Breast epithelium (tissue), 4 donors: ENCODE data around the gene BICC1. TPM values are rescaled to one million over a fixed set of nuclear protein-coding genes. Genes with fewer than 3 reads are reported as not detected.

Source experiments
- DNase-seq, 2 donors: peaks; one replicate each; pipeline ENCODE4 v3.0.0-alpha.2; 2019; ENCODE audit warnings: low spot score in 2 of 2
- H3K27ac ChIP-seq, 2 donors: fragments of 200-600 bp; sonication (generic) in 1 of 2; one replicate each; pipeline ENCODE4 v1.5.1; 2016 to 2019; ENCODE audit warnings: mild to moderate bottlenecking in 1 of 2
- H3K27me3 ChIP-seq, 2 donors: fragments of 200-600 bp; sonication (generic) in 1 of 2; one replicate each; pipeline versions ENCODE4 v1.5.1 to v1.6.0; 2017 to 2019; ENCODE audit warnings: control low read depth in 1 of 2, mild to moderate bottlenecking in 1 of 2
- H3K36me3 ChIP-seq: fragments of 200-600 bp; one replicate; pipeline ENCODE4 v1.5.1; 2019
- H3K4me1 ChIP-seq, 2 donors: fragments of 200-600 bp; sonication (generic); one replicate each; pipeline ENCODE4 v1.5.1; 2016 to 2019; ENCODE audit warnings: control low read depth in 1 of 2
- H3K4me3 ChIP-seq, 3 donors: fragments of 200-600 bp; sonication (generic); 1 replicate in 2 of 3; 2 replicates in 1 of 3; pipeline ENCODE4 v1.5.1; 2016 to 2019; ENCODE audit warnings: mild to moderate bottlenecking in 3 of 3, moderate library complexity in 2 of 3
- H3K9me3 ChIP-seq, 2 donors: fragments of 200-600 bp; sonication (generic) in 1 of 2; one replicate each; pipeline ENCODE4 v1.5.1; 2016 to 2019; ENCODE audit warnings: control low read depth in 1 of 2
- CTCF ChIP-seq, 3 donors: fragments of 450-650 bp; IDR thresholded peaks; one replicate each; pipeline ENCODE4 v1.5.1; 2016 to 2017; ENCODE audit warnings: antibody characterized with exemption in 3 of 3, mild to moderate bottlenecking in 3 of 3, moderate library complexity in 3 of 3
- POLR2A ChIP-seq: fragments of 450-650 bp; IDR thresholded peaks from one replicate; pipeline ENCODE4 v1.6.1; 2016; ENCODE audit warnings: antibody characterized with exemption, mild to moderate bottlenecking, moderate library complexity
- POLR2AphosphoS5 ChIP-seq, 3 donors: sonication (generic); formaldehyde crosslinking; IDR thresholded peaks; one replicate each; pipeline ENCODE4 v1.6.1; 2017; ENCODE audit warnings: antibody characterized with exemption in 3 of 3
- intact Hi-C: fragments of 100-400 bp; cut with DNase I; formaldehyde crosslinking; loops from one replicate; pipeline ENCODE4 v1.15.1; 2023; ENCODE audit warnings: low total_unique reads
- total RNA-seq, 3 donors: library from RNA; depleted of rRNA; stranded (reverse); fragments of >200 nt; gene quantifications; one replicate each; pipeline ENCODE4 v1.1.0, GENCODE V29; 2016

Gene BICC1
- total RNA-seq, 3 donors from 2014 or later, result 24.3 to 35.5 (median 26.2) TPM

GRCh38 chr10:58734116-58734515, 221.4 kb downstream of the BICC1 start:
- no peak for DNase-seq
- intact Hi-C loops, result no loop called here
- Histone ChIP-seq H3K4me1 (no peaks in the 10 kb centered on the region), H3K27me3 (no peaks in the 10 kb centered on the region), H3K27ac (no peak overlapping the region), H3K4me3 (no peak overlapping the region), H3K36me3 (no peaks in the 10 kb centered on the region), H3K9me3 (peaks cover 3 to 7% of the 10 kb centered on the region in 2 donors)
- TF ChIP-seq POLR2A (no peak), POLR2AphosphoS5 (IDR thresholded peaks at IDR 0.05) (no peak), CTCF (IDR thresholded peaks at IDR 0.05) (no peak)

- Histone ChIP-seq H3K27me3 (no peaks in the 10 kb centered on the region), H3K4me1 (no peaks in the 10 kb centered on the region), H3K27ac (no peak overlapping the region), H3K9me3 (peaks cover 0 to 7% of the 10 kb centered on the region in 2 donors), H3K4me3 (no peak overlapping the region), H3K36me3 (no peaks in the 10 kb centered on the region)
- TF ChIP-seq POLR2AphosphoS5 (IDR thresholded peaks at IDR 0.05), result no peak
- no peak for TF ChIP-seq CTCF (IDR thresholded peaks at IDR 0.05)
- TF ChIP-seq POLR2A, result no peak
- no peak for DNase-seq
- intact Hi-C loops, result no loop called here
These were observed 222.0 kb downstream of the BICC1 start for GRCh38 chr10:58734664-58735063.

GRCh38 chr10:58735087-58735486, 222.4 kb downstream of the BICC1 start:
- no peak for TF ChIP-seq POLR2A
- TF ChIP-seq CTCF (IDR thresholded peaks at IDR 0.05), result no peak
- TF ChIP-seq POLR2AphosphoS5 (IDR thresholded peaks at IDR 0.05), result no peak
- no peak for DNase-seq
- Histone ChIP-seq H3K4me1 (no peaks in the 10 kb centered on the region), H3K27ac (peak overlapping the region in 1 of 2 donors; percentile 8), H3K9me3 (peaks cover 0 to 7% of the 10 kb centered on the region in 2 donors), H3K4me3 (no peak overlapping the region), H3K27me3 (no peaks in the 10 kb centered on the region), H3K36me3 (no peaks in the 10 kb centered on the region)
- intact Hi-C loops, result no loop called here

GRCh38 chr10:58740620-58741369, 228.1 kb downstream of the BICC1 start:
- Histone ChIP-seq H3K27ac (no peak overlapping the region), H3K36me3 (no peaks in the 10 kb centered on the region), H3K27me3 (no peaks in the 10 kb centered on the region), H3K4me1 (peaks cover 0 to 6% of the 10 kb centered on the region in 2 donors), H3K9me3 (no peaks in the 10 kb centered on the region), H3K4me3 (no peak overlapping the region)
- TF ChIP-seq CTCF (IDR thresholded peaks at IDR 0.05), result no peak
- no peak for TF ChIP-seq POLR2A
- no peak for TF ChIP-seq POLR2AphosphoS5 (IDR thresholded peaks at IDR 0.05)
- intact Hi-C loops, result no loop called here
- DNase-seq, result no peak

- Histone ChIP-seq H3K4me1 (peaks cover 0 to 6% of the 10 kb centered on the region in 2 donors), H3K36me3 (no peaks in the 10 kb centered on the region), H3K9me3 (no peaks in the 10 kb centered on the region), H3K4me3 (no peak overlapping the region), H3K27me3 (no peaks in the 10 kb centered on the region), H3K27ac (no peak overlapping the region)
- intact Hi-C loops, result no loop called here
- no peak for TF ChIP-seq POLR2A
- no peak for TF ChIP-seq CTCF (IDR thresholded peaks at IDR 0.05)
- no peak for TF ChIP-seq POLR2AphosphoS5 (IDR thresholded peaks at IDR 0.05)
- no peak for DNase-seq
These were observed 229.0 kb downstream of the BICC1 start for GRCh38 chr10:58741673-58742072.
